Measurements from ENCODE around the gene GAA. TPM values are rescaled to one million over a fixed set of nuclear protein-coding genes. Genes with fewer than 3 reads are reported as not detected.
"Not testable (repeated sequence)": the region's sequence is repeated elsewhere in the genome, so short reads cannot be mapped to it uniquely, and the experiment has no call there.

Gene GAA
- total RNA-seq, 1 donor from 2014 or later, result 47.7 TPM

DNA sequence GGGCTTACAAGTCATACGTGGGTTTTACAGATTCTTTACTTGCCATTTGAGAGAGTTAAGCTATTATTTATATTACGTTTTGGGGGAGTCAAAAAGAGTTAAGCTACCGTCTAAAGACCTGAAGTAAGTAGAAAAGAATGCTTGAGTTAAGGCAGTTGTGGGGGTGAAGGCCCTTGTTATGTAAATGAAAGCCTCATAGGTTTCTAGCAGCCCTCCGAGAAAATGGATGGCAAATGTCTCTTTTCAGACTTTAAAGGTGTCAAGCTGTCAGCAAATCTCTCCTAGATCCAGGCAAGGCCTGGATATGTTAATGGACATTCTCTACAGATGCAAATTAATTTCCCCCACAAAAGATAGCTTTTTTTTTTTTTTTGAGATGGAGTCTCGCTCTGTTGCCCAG, 52.8 kb downstream of the GAA start:
- no peak for DNase-seq (ENCODE audit: low read depth)
- Histone ChIP-seq H3K4me1 (ENCODE audit: insufficient read depth, low read length) (peaks cover 14% of the 10 kb centered on the region), H3K27ac (ENCODE audit: low read depth, low read length) (no peak overlapping the region), H4K20me1 (ENCODE audit: insufficient read depth, low read length) (no peaks in the 10 kb centered on the region), H3K9me3 (ENCODE audit: insufficient read depth, low read depth, low read length) (peaks cover 5% of the 10 kb centered on the region), H3K4me2 (ENCODE audit: low read length) (no peak overlapping the region), H3K36me3 (ENCODE audit: insufficient read depth, low read length) (no peaks in the 10 kb centered on the region), H3K9ac (ENCODE audit: low read length) (no peak overlapping the region), H3K27me3 (ENCODE audit: insufficient read depth, low read length) (no peaks in the 10 kb centered on the region), H3K79me2 (ENCODE audit: insufficient read depth, low read length) (no peaks in the 10 kb centered on the region), H2AFZ (ENCODE audit: low read depth, low read length) (no peak overlapping the region), H3K4me3 (ENCODE audit: insufficient read depth, low read depth, low read length) (no peak overlapping the region)
- TF ChIP-seq, protein P1, sequence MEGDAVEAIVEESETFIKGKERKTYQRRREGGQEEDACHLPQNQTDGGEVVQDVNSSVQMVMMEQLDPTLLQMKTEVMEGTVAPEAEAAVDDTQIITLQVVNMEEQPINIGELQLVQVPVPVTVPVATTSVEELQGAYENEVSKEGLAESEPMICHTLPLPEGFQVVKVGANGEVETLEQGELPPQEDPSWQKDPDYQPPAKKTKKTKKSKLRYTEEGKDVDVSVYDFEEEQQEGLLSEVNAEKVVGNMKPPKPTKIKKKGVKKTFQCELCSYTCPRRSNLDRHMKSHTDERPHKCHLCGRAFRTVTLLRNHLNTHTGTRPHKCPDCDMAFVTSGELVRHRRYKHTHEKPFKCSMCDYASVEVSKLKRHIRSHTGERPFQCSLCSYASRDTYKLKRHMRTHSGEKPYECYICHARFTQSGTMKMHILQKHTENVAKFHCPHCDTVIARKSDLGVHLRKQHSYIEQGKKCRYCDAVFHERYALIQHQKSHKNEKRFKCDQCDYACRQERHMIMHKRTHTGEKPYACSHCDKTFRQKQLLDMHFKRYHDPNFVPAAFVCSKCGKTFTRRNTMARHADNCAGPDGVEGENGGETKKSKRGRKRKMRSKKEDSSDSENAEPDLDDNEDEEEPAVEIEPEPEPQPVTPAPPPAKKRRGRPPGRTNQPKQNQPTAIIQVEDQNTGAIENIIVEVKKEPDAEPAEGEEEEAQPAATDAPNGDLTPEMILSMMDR (IDR thresholded peaks at IDR 0.05; ENCODE audit: insufficient read depth, low read depth, low read length), result no peak
- TF ChIP-seq EZH2 (IDR thresholded peaks at IDR 0.05; ENCODE audit: insufficient read depth, low read length), result no peak
- Mint-ChIP-seq H3K4me1 (ENCODE audit: low read depth, unreplicated experiment) (peaks cover 16% of the 10 kb centered on the region), H3K27ac (ENCODE audit: unreplicated experiment) (no peak overlapping the region), H3K4me3 (ENCODE audit: unreplicated experiment) (no peak overlapping the region), H3K27me3 (ENCODE audit: low read depth, unreplicated experiment) (no peaks in the 10 kb centered on the region), H3K9me3 (ENCODE audit: unreplicated experiment) (peaks cover 12% of the 10 kb centered on the region), H3K36me3 (ENCODE audit: low read depth, unreplicated experiment) (peaks cover 2% of the 10 kb centered on the region)
- FAIRE-seq, result no peak

- not testable (repeated sequence) for H3K9me3 ChIP-seq (ENCODE audit: insufficient read depth, low read depth, low read length); H3K27me3 Mint-ChIP-seq (ENCODE audit: low read depth, unreplicated experiment); H3K4me3 Mint-ChIP-seq (ENCODE audit: unreplicated experiment); H3K27ac ChIP-seq (ENCODE audit: low read depth, low read length); H3K36me3 ChIP-seq (ENCODE audit: insufficient read depth, low read length); H3K27me3 ChIP-seq (ENCODE audit: insufficient read depth, low read length); H3K4me3 ChIP-seq (ENCODE audit: insufficient read depth, low read depth, low read length); DNase-seq (ENCODE audit: low read depth); H3K4me2 ChIP-seq (ENCODE audit: low read length); FAIRE-seq; H2AFZ ChIP-seq (ENCODE audit: low read depth, low read length); H3K36me3 Mint-ChIP-seq (ENCODE audit: low read depth, unreplicated experiment); H3K9ac ChIP-seq (ENCODE audit: low read length); H3K79me2 ChIP-seq (ENCODE audit: insufficient read depth, low read length); H4K20me1 ChIP-seq (ENCODE audit: insufficient read depth, low read length)
- Mint-ChIP-seq H3K4me1 (ENCODE audit: low read depth, unreplicated experiment) (peaks cover 17% of the 10 kb centered on the region), H3K9me3 (ENCODE audit: unreplicated experiment) (peaks cover 12% of the 10 kb centered on the region), H3K27ac (ENCODE audit: unreplicated experiment) (peak overlapping the region; percentile 58)
- peaks cover 14% of the 10 kb centered on the region for H3K4me1 ChIP-seq (ENCODE audit: insufficient read depth, low read length)
These were observed 54.2 kb downstream of the GAA start for GRCh38 chr17:80155600-80155999.

- no peak overlapping the region for H3K4me3 Mint-ChIP-seq (ENCODE audit: unreplicated experiment)
- H3K27ac ChIP-seq (ENCODE audit: low read depth, low read length), result no peak overlapping the region
- H4K20me1 ChIP-seq (ENCODE audit: insufficient read depth, low read length), result no peaks in the 10 kb centered on the region
- peaks cover 12% of the 10 kb centered on the region for H3K9me3 Mint-ChIP-seq (ENCODE audit: unreplicated experiment)
- peaks cover 8% of the 10 kb centered on the region for H3K27me3 Mint-ChIP-seq (ENCODE audit: low read depth, unreplicated experiment)
- H3K4me3 ChIP-seq (ENCODE audit: insufficient read depth, low read depth, low read length), result no peak overlapping the region
- peaks cover 13% of the 10 kb centered on the region for H3K27me3 ChIP-seq (ENCODE audit: insufficient read depth, low read length)
- no peak overlapping the region for H3K9ac ChIP-seq (ENCODE audit: low read length)
- no peaks in the 10 kb centered on the region for H3K36me3 ChIP-seq (ENCODE audit: insufficient read depth, low read length)
- no peak for FAIRE-seq
- TF ChIP-seq, protein P1 (IDR thresholded peaks at IDR 0.05; ENCODE audit: insufficient read depth, low read depth, low read length), result no peak
- TF ChIP-seq EZH2 (IDR thresholded peaks at IDR 0.05; ENCODE audit: insufficient read depth, low read length), result no peak
- no peaks in the 10 kb centered on the region for H3K9me3 ChIP-seq (ENCODE audit: insufficient read depth, low read depth, low read length)
- H3K36me3 Mint-ChIP-seq (ENCODE audit: low read depth, unreplicated experiment), result no peaks in the 10 kb centered on the region
- H2AFZ ChIP-seq (ENCODE audit: low read depth, low read length), result no peak overlapping the region
- no peak overlapping the region for H3K4me2 ChIP-seq (ENCODE audit: low read length)
- H3K4me1 ChIP-seq (ENCODE audit: insufficient read depth, low read length), result no peaks in the 10 kb centered on the region
- H3K4me1 Mint-ChIP-seq (ENCODE audit: low read depth, unreplicated experiment), result peaks cover 2% of the 10 kb centered on the region
- DNase-seq (ENCODE audit: low read depth), result no peak
- no peaks in the 10 kb centered on the region for H3K79me2 ChIP-seq (ENCODE audit: insufficient read depth, low read length)
- H3K27ac Mint-ChIP-seq (ENCODE audit: unreplicated experiment), result no peak overlapping the region
These were observed 57.5 kb downstream of the GAA start for GRCh38 chr17:80158846-80159245.
